NB4 (cell line): ENCODE measurements around the gene KIF12.
A peak's percentile ranks its signal among the peaks of the same experiment; 100 is the strongest.

Source experiments
- DNase-seq: peaks from one replicate; pipeline ENCODE4 v3.0.0; 2010; ENCODE audit warnings: low read depth
- H3K4me3 ChIP-seq: one replicate; pipeline ENCODE4 v1.5.1; 2011; ENCODE audit warnings: mild to moderate bottlenecking, low read depth, low read length, moderate library complexity
- MYC ChIP-seq: IDR thresholded peaks from 2 replicates; pipeline ENCODE4 v1.6.1; 2011; ENCODE audit warnings: low read depth, low read length
- POLR2A ChIP-seq: IDR thresholded peaks from 2 replicates; pipeline ENCODE4 v1.6.1; 2011; ENCODE audit warnings: mild to moderate bottlenecking; ENCODE audit not compliant: insufficient read length; ENCODE audit errors: extremely low read depth
- TF ChIP-seq, protein P1 (sequence below): IDR thresholded peaks from one replicate; pipeline ENCODE4 v1.5.1; 2012; ENCODE audit warnings: low read depth, low read length
- TF ChIP-seq, protein P2 (sequence below): IDR thresholded peaks from 2 replicates; pipeline ENCODE4 v1.6.1; 2011; ENCODE audit warnings: low read depth, low read length

The KIF12 gene

DNA sequence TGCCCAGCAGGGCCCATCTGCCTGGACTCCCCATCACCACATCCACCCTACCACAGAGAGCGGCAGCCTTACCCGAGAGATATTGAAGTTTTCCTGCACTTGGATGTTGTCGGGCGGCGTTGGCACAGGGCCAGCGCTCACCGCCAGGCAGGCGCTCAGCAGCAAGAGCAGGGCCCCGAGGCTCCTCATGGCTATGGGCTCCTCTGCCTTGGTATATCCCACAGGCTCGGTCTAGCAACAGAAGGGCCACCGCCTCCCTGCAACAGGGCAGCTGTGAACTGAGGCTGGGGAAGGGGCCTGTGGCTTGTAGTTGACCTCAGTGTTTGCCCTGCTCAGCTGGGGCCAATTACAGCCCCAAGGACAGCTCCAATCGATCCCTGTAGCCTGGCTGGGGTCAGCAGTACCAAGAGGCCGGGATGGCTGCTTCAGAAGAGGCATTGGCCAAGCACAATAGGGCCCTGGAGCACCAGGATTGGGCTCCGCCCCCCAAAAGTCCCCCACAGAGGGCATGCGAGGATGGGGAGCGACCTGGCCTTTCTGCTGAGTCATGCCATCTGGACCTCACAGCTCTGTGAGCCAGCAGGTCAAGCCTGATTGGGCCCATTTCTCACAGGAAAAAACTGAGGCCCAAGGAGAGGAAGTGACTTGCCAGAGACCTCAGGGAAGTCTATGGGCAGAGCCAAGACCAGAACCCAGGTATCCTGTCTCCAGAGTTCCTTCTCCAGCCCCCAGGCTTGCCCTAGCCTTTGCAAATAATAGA, 20.9 kb downstream of the KIF12 start, which contains the start of gene AMBP:
Gene AMBP, minus strand, starts transcription at position 280 of the 760 bp plus-strand sequence. Its CDS starts 91 bp downstream, at position 189.
- H3K4me3 ChIP-seq: no peak within 1 kb of the TSS
- TF ChIP-seq, protein P1, sequence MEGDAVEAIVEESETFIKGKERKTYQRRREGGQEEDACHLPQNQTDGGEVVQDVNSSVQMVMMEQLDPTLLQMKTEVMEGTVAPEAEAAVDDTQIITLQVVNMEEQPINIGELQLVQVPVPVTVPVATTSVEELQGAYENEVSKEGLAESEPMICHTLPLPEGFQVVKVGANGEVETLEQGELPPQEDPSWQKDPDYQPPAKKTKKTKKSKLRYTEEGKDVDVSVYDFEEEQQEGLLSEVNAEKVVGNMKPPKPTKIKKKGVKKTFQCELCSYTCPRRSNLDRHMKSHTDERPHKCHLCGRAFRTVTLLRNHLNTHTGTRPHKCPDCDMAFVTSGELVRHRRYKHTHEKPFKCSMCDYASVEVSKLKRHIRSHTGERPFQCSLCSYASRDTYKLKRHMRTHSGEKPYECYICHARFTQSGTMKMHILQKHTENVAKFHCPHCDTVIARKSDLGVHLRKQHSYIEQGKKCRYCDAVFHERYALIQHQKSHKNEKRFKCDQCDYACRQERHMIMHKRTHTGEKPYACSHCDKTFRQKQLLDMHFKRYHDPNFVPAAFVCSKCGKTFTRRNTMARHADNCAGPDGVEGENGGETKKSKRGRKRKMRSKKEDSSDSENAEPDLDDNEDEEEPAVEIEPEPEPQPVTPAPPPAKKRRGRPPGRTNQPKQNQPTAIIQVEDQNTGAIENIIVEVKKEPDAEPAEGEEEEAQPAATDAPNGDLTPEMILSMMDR: no peak
- TF ChIP-seq POLR2A (no peak), MYC (no peak)
- peak; percentile 24 for DNase-seq

DNA sequence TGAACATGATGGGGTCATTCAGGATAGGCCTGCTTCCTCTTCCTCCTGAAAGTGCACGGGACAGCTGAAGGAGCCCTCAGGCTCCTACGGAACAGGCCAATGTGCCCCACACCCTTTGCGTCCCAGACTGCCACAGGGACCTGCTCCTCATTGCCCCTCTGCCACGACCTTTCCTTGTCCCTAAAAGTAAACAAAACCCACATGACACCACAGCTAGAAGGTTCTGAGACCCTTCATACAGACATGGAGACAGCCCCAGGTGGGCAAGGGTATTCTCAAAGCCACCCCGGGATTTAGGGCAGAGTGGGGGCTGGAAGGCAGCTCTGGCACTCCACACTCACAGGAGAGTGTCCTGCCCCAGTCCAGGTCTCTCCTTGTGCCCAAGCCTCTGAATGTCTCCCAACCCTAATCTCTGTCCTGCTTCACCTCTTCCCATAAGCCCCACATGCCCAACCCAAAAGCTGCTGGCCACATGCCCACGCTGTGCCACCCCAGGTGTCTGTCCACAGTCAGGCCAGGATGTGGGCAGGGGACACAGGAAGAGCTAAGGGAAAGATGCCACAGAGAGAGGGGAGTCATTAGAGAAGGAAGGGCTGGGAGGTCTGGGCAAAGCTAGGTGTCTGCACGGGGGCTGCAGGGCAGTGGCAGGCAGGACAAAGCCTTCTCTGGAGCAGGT, 21.8 kb downstream of the KIF12 start:
- no peak for TF ChIP-seq MYC
- no peak for TF ChIP-seq POLR2A
- TF ChIP-seq, protein P2, sequence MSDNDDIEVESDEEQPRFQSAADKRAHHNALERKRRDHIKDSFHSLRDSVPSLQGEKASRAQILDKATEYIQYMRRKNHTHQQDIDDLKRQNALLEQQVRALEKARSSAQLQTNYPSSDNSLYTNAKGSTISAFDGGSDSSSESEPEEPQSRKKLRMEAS: no peak
- TF ChIP-seq, protein P1: no peak
- no peak for DNase-seq
- no peak overlapping the region for H3K4me3 ChIP-seq

DNA sequence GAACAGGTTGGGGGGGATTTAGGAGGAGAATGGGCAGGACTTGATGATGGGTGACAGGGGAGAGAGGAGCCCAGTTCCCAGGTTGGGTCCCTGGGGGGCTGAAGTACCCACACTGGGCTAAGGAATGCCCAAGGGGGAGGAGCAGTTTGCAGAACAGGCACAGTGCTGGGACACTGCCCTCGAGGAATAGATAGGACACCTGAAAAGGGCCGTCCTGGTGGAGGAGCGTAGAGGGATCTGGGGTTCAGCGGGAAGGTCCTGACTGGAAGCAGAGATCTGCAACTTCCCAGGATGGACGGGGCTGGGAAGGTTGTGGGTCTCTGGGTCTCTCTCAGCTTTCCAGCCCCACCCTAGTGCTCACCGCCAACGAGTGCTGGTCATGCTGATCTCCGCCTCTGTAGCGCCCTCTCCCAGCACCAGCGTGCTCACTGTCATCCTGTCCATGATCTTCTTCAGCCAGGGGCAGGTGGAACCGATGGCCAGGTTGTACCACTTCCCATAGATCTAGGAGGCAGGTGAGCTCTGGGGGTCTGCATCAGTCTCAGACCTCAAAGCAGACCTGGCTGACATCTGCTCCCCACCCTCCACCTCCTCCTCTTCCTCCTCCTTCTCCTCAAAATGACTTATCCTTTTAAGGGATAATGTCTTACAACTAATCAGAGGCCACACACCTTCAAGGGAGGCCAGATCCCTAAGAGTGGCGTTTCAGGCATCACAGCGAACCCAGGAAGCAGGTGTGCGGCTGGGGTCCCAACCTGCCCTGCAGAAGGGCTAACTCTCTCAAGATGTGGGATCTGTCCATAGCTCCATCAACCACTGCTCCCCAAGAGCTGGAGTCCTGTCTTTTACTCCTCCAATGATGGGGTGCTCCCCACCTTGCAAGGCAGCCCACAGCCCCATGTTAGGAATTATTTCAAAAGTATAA, 22.6 kb downstream of the KIF12 start:
- no peak overlapping the region for H3K4me3 ChIP-seq
- no peak for DNase-seq
- TF ChIP-seq MYC: no peak
- TF ChIP-seq POLR2A: no peak
- TF ChIP-seq, protein P2: no peak
- TF ChIP-seq, protein P1: no peak

- TF ChIP-seq, protein P1: no peak
- TF ChIP-seq MYC: no peak
- TF ChIP-seq, protein P2: no peak
- no peak for TF ChIP-seq POLR2A
- DNase-seq: no peak
- H3K4me3 ChIP-seq: no peak overlapping the region
Measured at GRCh38 chr9:114075602-114076001, 23.5 kb downstream of the KIF12 start.

GRCh38 chr9:114072184-114073140, 26.6 kb downstream of the KIF12 start:
- no peak overlapping the region for H3K4me3 ChIP-seq
- no peak for DNase-seq
- TF ChIP-seq, protein P1: no peak
- TF ChIP-seq, protein P2: no peak
- no peak for TF ChIP-seq MYC
- TF ChIP-seq POLR2A: no peak
